Panc1 (cell line): ENCODE data around the gene PRKCA. TPM values are rescaled to one million over a fixed set of nuclear protein-coding genes. Genes with fewer than 3 reads are reported as not detected.

Experiments used
- ATAC-seq: fragments of 200-7000 bp; cut with Tn5 transposase; 2 replicates; pipeline ENCODE4 v1.9.1; 2020; ENCODE audit warnings: mild to moderate bottlenecking, moderate library complexity
- BruUV-seq: library from RNA; stranded (reverse); fragments of 400-500 nt; replicated peaks from 2 replicates; lab custom pipeline; 2021; lab: Mats Ljungman, UMichigan
- CTCF ChIA-PET: fragments of 300-600 bp; sonication (Branson Sonifier 250); formaldehyde crosslinking; loops from one replicate; lab custom pipeline; 2022; ENCODE audit warnings: antibody characterized with exemption; lab: Charles Lee
- POLR2A ChIA-PET: fragments of 300-600 bp; sonication (Branson Sonifier 250); formaldehyde crosslinking; loops from one replicate; lab custom pipeline; 2022; ENCODE audit warnings: antibody characterized with exemption; lab: Charles Lee
- DNase-seq: peaks from one replicate; pipeline ENCODE4 v3.0.0-alpha.2; 2010; ENCODE audit warnings: low read depth, low spot score
- H3K27ac ChIP-seq: 2 replicates; pipeline ENCODE4 v1.5.1; 2011; ENCODE audit warnings: mild to moderate bottlenecking, low read length, inconsistent platforms
- H3K27me3 ChIP-seq: fragments of 200-500 bp; sonication (Bioruptor generic); 2 replicates; pipeline ENCODE4 v1.6.0; 2014; ENCODE audit warnings: low read length, inconsistent platforms; ENCODE audit not compliant: control insufficient read depth, insufficient read depth
- H3K36me3 ChIP-seq: fragments of 200-500 bp; sonication (Bioruptor generic); 2 replicates; pipeline ENCODE4 v1.5.1; 2014; ENCODE audit warnings: inconsistent platforms, mild to moderate bottlenecking, low read length, moderate library complexity; ENCODE audit not compliant: control insufficient read depth, insufficient read depth
- H3K4me1 ChIP-seq: 2 replicates; pipeline ENCODE4 v1.5.1; 2011; ENCODE audit warnings: inconsistent platforms, mild to moderate bottlenecking, low read length, moderate library complexity; ENCODE audit not compliant: control insufficient read depth, insufficient read depth
- H3K4me3 ChIP-seq, 2 experiments: 2 replicates each; pipeline ENCODE4 v1.5.1; 2011 to 2012; ENCODE audit warnings: low read depth in 2 of 2, low read length in 2 of 2, mild to moderate bottlenecking in 2 of 2, inconsistent platforms in 1 of 2, moderate library complexity in 1 of 2
- H3K9me3 ChIP-seq: fragments of 200-500 bp; sonication (Bioruptor generic); 2 replicates; pipeline ENCODE4 v1.5.1; 2014; ENCODE audit warnings: low read depth, mild to moderate bottlenecking, inconsistent platforms, low read length, moderate library complexity; ENCODE audit not compliant: control insufficient read depth, insufficient read depth
- POLR2AphosphoS5 ChIP-seq: IDR thresholded peaks from 2 replicates; pipeline ENCODE4 v1.6.1; 2012; ENCODE audit warnings: mild to moderate bottlenecking, low read depth, low read length, moderate library complexity
- REST ChIP-seq, 2 experiments: IDR thresholded peaks; 2 replicates each; pipeline ENCODE4 v1.6.1; 2011 to 2012; ENCODE audit warnings: low read depth in 2 of 2, control low read depth in 1 of 2, low read length in 1 of 2, mild to moderate bottlenecking in 1 of 2, moderate library complexity in 1 of 2; ENCODE audit not compliant: insufficient read depth in 1 of 2
- SIN3A ChIP-seq: IDR thresholded peaks from 2 replicates; pipeline ENCODE4 v1.6.1; 2012; ENCODE audit warnings: low read depth, mild to moderate bottlenecking, low read length, moderate library complexity, borderline replicate concordance; ENCODE audit not compliant: insufficient read depth
- TCF7L2 ChIP-seq: IDR thresholded peaks from 2 replicates; pipeline ENCODE4 v1.6.1; 2011; ENCODE audit warnings: mild to moderate bottlenecking, low read depth, low read length, inconsistent platforms
- in situ Hi-C: cut with HindIII; loops from 2 replicates; pipeline ENCODE4 v1.10.0; 2016; ENCODE audit warnings: low sequenced_read_pairs, low pct_unique_long_range_greater_than_20kb
- intact Hi-C: fragments of 100-400 bp; cut with micrococcal nuclease; formaldehyde crosslinking; loops from one replicate; pipeline ENCODE4 v1.10.0; 2022; ENCODE audit not compliant: unreplicated experiment
- total RNA-seq: library from RNA; stranded (reverse); gene quantifications from one replicate; pipeline ENCODE4 v1.2.1, GENCODE V29; 2021; ENCODE audit not compliant: unreplicated experiment
- TF ChIP-seq, protein P1 (sequence below): fragments of 450-650 bp; IDR thresholded peaks from 2 replicates; pipeline ENCODE4 v1.5.1; 2017; ENCODE audit warnings: mild to moderate bottlenecking

Gene PRKCA
- total RNA-seq, 1 experiment from 2014 or later = 53.0 TPM

- Histone ChIP-seq H3K4me1 (no peaks in the 10 kb centered on the region), H3K36me3 (no peaks in the 10 kb centered on the region), H3K9me3 (no peaks in the 10 kb centered on the region), H3K27me3 (no peaks in the 10 kb centered on the region), H3K4me3 (no peak overlapping the region), H3K27ac (no peak overlapping the region)
- in situ Hi-C loops (no loop called here), intact Hi-C loops (no loop called here)
- no peak for TF ChIP-seq POLR2AphosphoS5
- no peak for TF ChIP-seq SIN3A
- TF ChIP-seq REST (IDR thresholded peaks at IDR 0.05; ENCODE audit: insufficient read depth in 1 of 2, low read depth in 2 of 2, low read length in 1 of 2) = no peak
- no peak for TF ChIP-seq TCF7L2
- TF ChIP-seq, protein P1, sequence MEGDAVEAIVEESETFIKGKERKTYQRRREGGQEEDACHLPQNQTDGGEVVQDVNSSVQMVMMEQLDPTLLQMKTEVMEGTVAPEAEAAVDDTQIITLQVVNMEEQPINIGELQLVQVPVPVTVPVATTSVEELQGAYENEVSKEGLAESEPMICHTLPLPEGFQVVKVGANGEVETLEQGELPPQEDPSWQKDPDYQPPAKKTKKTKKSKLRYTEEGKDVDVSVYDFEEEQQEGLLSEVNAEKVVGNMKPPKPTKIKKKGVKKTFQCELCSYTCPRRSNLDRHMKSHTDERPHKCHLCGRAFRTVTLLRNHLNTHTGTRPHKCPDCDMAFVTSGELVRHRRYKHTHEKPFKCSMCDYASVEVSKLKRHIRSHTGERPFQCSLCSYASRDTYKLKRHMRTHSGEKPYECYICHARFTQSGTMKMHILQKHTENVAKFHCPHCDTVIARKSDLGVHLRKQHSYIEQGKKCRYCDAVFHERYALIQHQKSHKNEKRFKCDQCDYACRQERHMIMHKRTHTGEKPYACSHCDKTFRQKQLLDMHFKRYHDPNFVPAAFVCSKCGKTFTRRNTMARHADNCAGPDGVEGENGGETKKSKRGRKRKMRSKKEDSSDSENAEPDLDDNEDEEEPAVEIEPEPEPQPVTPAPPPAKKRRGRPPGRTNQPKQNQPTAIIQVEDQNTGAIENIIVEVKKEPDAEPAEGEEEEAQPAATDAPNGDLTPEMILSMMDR = no peak
- ChIA-PET POLR2A (no interaction called here), CTCF (no interaction called here)
- ATAC-seq = no peak
- no peak for DNase-seq
- no TSS peak for BruUV-seq
Observed at GRCh38 chr17:66589892-66590291, 287.5 kb downstream of the PRKCA start.

DNA sequence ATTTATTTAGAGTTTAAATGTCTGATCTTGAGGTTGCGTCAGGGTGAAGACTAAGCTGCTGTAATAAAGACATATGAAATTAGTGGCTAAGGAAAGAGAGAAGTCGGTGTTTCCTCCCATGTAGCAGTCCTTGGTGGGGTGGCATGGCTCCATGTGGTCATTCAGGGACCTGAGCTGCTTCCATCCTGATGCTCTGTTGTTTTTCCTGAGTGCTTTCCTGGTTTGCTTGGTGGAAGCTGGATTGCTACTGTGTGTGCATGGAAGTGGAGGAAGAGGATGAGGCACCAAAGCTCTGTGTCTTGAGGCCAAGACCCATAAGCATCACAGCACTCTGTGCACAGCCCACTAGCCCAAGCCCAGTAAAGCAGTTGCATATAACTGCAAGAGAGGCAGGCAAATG is 290.7 kb downstream of the PRKCA start:
- ATAC-seq (no peak), DNase-seq (no peak)
- BruUV-seq = no TSS peak
- no peaks in the 10 kb centered on the region for H3K4me1 ChIP-seq
- H3K9me3 ChIP-seq = no peaks in the 10 kb centered on the region
- intact Hi-C loops (no loop called here), in situ Hi-C loops (no loop called here)
- no peaks in the 10 kb centered on the region for H3K27me3 ChIP-seq
- TF ChIP-seq POLR2AphosphoS5 (no peak), REST (IDR thresholded peaks at IDR 0.05; ENCODE audit: insufficient read depth in 1 of 2, low read depth in 2 of 2, low read length in 1 of 2) (no peak), TCF7L2 (no peak), SIN3A (no peak)
- TF ChIP-seq, protein P1 = no peak
- H3K4me3 ChIP-seq = no peak overlapping the region
- CTCF ChIA-PET = interaction anchor here (0.6 kb wide), 1 partner anchor 21 kb away, joined by 3 read pairs; no protein-coding TSS in a partner anchor
- no peaks in the 10 kb centered on the region for H3K36me3 ChIP-seq
- POLR2A ChIA-PET = no interaction called here
- no peak overlapping the region for H3K27ac ChIP-seq
